NOMO-1 (cell line): ENCODE data around the gene FAM163B.
A peak's percentile ranks its signal among the peaks of the same experiment; 100 is the strongest.

Experiments used
- DNase-seq, 2 experiments: peaks; one replicate each; lab custom pipeline; 2025; ENCODE audit not compliant: unreplicated experiment in 2 of 2; lab: John Stamatoyannopoulos, UW

Gene FAM163B

DNA sequence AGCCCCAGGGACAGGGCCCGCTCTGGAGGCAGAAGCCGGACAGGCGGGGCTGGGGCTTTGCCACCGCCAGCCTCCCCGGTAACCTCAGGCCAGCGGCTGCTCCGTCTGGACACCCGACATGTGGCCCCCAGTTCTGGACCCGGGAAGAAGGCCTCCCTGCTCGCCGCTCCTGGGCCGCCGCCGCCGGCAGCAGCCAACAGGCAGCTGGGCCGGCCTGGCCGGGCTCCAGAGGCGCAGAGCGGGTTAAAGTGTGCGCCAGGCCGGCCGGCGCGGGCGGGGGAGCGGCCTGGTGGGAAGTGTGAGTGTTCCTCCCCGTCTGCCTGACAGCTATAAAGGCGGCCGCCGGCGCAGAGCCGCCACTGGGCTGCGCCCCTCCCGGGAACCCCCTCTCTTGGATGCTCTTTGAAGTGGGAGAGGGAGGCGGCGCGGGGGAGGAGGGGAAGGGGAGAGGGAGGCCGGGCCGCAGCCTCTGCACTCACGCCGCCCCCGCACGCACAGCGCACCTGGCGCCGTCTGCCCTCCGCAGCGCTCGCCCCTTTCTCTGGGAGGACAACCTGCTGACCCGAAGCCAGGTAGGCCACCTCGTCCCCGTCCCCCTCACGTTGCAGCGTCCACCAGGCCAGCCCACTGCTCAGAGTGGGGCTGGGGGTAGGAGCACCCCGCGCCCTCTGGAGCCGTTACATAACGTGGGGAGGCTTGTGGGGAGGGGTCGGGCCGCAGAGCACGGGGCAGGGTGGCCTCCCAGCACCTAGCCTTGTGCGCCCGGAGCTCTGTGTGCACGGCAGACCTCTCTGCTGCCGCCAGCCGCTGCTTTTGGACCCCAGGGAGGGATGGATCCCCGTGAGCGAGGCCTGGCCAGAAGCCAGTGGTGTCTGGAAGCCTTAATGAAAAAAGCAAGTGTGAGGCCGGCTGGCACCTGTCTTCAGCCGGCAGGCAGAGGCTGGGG, 74.6 kb downstream of the FAM163B start, which contains the start of gene ADAMTSL2:
Gene ADAMTSL2, plus strand, starts transcription at position 359 of the 946 bp plus-strand sequence. CDS start 2,009 bp downstream, outside the sequence.
- DNase-seq = no peak

DNA sequence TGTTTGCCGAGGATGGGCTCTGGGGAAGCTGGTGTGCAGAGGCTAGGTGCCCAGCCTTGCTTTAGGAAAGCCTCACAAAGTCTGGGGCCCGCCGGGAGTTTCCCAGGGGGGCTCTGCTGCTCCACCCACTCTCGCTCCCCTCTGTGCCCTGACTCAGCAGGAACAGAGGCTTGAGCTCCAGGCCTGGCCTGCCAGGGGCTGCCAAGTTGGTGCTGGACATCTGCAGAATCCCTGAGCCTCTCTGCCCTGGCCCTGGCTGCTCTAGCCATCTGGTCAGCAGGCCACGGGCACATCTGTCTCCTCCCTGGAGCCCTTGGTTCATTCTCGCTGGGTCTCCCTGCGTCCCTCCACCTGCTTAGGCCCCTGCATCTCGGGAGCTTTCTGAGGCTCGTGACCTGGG, 75.3 kb downstream of the FAM163B start:
- no peak for DNase-seq

DNA sequence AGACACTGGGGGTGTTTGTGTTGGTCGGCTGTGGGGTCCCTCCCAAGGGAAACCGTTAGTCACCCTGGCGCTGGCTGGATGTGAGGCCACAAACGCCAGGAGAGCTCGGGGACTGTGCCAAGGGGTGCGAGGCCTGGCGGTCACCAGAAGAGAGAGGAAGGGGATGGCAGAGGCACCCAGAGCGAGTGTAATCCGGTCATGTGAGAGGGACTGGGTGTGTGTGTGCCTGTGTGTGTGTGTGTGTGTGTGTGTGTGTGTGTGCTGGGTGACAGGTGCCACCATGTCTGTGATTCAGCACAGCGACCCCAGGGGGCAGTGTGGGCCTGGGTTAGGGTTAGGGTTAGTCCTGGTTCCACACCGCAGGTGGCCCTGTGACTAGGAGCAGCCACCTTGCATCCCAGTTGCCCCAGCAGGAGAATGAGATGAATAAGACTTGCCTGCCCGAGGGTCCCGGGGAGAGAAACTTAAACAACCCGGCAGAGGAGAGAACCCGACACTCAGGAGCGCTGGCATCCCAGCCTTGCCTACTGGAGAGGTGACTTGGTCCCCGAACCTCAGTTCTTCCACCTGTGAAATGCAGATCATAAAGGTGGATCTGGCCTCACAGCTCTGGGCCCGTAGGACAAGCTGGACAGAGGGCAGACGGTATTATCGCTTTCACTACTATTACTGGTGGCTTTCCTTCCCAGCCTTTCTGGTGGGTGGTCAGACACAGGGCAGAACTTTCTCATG, 76.1 kb downstream of the FAM163B start:
- DNase-seq = peak; percentile 26 to 37

DNA sequence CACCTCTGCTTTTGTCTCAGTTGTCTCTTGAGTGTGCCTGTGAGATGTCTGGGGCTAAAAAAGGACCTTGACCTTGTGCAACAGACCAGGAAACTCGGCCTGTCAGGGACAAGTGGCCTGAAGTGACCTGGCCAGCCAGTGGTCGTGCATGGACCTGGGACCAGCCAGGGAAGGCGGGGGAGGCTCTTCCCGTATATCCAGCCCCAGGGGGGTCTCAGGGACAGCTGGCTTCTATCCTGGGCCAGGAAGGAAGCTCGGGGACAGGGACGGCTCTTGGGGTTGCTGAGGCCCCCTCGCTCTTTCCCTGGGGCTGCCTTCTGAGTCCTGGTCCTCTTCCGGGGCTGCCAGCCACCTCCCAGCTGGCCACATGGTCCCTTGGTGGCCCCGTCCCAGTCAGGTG, 77.9 kb downstream of the FAM163B start:
- no peak for DNase-seq

DNA sequence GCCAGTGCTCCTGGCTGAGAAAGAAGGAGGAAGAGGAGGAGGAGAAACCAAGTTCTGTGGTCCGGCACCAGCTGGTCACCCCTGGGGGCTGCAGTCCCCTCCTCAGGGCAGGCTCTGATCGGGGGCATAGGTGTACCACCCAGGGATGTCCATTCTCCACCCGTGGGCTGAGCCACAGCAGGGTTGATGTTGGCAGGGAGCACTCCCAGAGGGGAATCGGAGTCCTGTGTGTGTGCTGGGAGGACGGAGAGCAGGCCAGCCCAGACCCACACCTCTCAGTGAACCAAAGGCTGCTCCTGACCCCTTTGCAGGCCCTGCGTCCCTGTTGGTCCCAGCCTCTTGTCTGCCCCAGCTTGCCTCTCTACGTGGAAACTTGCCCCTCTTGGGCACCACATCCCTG, 79.3 kb downstream of the FAM163B start:
- DNase-seq = no peak

DNA sequence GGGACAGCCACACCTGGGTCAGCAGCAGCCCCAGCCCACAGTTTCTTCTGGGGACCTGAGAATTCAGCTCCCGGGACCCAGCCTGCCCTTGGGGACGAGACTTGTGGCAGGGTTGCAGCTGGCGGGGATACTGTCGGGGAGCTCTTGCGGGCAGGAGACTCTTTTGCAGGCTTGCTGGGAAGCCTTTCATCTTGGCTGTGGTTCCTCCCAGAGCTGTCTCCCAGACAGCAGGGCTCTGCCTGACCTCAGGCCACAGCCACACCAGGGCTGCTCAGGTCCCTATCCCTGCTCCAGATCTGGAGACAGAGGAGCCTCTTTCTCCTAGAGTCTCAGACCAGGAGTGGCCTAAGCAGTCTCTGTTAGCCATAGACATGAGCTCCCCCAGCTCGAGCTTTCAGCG, 79.7 kb downstream of the FAM163B start:
- DNase-seq = no peak

DNA sequence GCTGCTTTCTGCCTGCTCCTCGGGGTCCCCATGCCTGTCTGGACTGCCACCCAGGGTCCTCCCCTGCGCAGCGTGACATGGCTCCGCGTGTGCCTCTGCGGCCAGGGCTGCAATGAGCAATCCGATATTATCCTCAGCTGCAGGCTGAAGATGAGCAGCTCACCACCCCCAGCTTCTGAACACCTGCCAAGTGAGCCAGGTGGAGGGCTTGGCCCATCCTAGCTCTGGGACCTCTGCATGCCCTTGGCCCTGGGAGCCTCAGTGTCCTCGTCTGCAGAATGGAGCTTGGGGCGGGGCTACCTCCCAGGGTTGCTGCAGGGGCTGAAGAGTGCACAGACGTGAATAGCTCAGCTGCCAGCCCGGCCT, 80.3 kb downstream of the FAM163B start:
- DNase-seq = no peak

DNA sequence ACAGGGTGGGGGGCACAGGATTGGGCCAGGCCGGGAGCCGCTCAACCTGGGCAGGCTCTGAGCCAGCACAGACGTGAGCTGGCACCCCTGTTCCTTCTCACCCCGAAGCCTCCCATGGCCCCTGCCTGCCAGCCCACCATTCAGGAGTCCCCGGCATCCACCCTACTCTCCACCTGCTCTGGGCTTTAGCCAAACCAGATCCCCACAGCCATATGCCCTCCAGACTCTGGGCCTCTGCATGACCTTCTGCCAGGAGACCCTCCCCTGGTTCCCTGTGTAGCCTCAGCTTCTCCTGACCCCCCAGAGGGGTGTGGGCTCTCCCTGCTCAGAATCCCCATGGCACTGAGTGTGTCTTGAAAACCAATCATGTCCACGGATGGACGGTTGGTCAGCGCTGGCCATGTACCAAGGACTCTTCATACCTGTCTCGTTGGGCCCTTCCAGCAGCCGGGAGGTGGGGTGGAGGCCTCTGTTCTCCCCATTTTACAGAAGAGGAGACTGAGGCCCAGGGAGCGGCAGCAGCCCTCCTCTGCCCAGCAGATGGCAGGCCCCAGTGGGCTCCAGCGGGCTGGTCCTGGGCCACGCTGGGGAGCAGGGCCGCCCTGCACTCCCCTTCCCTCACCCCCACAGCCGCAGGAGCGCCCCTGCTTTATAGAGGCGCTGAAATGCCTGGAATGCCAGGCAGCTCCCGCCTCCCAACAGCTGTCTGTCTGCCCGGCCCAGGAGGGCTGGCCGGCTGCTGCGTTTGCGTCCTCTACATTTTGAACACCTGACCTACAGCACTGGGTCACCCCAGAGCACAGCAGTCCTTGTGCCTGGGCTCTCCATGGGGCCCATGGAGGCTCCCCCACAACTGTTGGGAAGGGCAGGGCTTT, 81.0 kb downstream of the FAM163B start:
- no peak for DNase-seq

DNA sequence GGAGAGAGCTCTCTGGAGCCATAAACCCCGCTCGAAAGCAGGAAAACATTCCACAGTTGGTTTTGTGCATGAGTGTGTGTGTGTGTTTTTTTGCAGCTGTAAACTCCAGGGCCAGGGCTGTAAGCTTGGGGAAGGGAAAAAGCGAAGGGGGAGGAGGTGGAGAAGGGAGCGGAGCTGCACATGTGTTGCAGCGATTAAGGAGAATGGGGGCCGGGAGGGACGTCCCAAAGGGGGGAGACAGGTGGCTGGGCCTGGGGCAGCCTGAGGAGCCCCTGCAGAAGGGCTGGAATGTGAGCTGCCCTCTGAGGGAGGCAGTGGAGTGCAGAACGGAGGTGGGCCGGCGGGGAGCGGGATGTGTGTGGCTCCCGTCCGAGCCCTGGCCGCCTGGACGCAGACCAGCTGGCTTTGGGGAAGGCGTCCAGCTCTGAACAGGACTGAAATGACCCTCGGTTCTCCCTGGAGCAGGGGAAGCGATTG, 81.7 kb downstream of the FAM163B start:
- DNase-seq = no peak
